ENCODE data around the gene GLA. TPM values are rescaled to one million over a fixed set of nuclear protein-coding genes. Genes with fewer than 3 reads are reported as not detected.

The GLA gene
- 171 to 203 TPM (median 176 TPM) in 5 replicates for total RNA-seq (2022; extraction: Qiagen RNA extraction; ENCODE audit: low read depth)

GRCh38 chrX:101407748-101408531 is at the start of gene GLA, which contains the start of gene HNRNPH2:
Gene GLA (minus strand): TSS chrX:101407925. CDS start chrX:101407903, 22 bp downstream.
Gene HNRNPH2 (plus strand): TSS chrX:101408222. CDS start chrX:101411989, 3,767 bp downstream.

GRCh38 chrX:101390664-101391525 is 16.8 kb downstream of the GLA start, which contains the start of gene RPL36A:
Gene RPL36A (plus strand): TSS chrX:101391011. CDS start chrX:101391044, 33 bp downstream.

GRCh38 chrX:101385795-101386541 is 21.8 kb downstream of the GLA start, which contains the start of gene BTK:
Gene BTK (minus strand): TSS chrX:101386191. CDS start chrX:101375284, 10,907 bp downstream.

GRCh38 chrX:101348452-101349192 is 59.1 kb downstream of the GLA start, which contains the start of gene TIMM8A:
Gene TIMM8A (minus strand): TSS chrX:101348742. CDS start chrX:101348664, 78 bp downstream.

Other genes with a start within 250 kb of the GLA start
- 0.19 to 0.27 TPM (median 0.22 TPM) in 5 replicates for gene DRP2, start 188.1 kb downstream of the GLA start, total RNA-seq (2022; extraction: Qiagen RNA extraction; ENCODE audit: low read depth)
- gene TAF7L, start 116.6 kb downstream of the GLA start, total RNA-seq (2022; extraction: Qiagen RNA extraction; ENCODE audit: low read depth) = 0.11 TPM in 2 of 5 replicates, not detected in the others
- gene TIMM8A, start 59.2 kb downstream of the GLA start, total RNA-seq (2022; extraction: Qiagen RNA extraction; ENCODE audit: low read depth) = 26.1 to 29.0 TPM (median 27.4 TPM) in 5 replicates
- 0.06 to 0.60 TPM (median 0.20 TPM) in 4 of 5 replicates, not detected in the other for gene BTK, start 21.7 kb downstream of the GLA start, total RNA-seq (2022; extraction: Qiagen RNA extraction; ENCODE audit: low read depth)
- 2,300 to 3,614 TPM (median 2,500 TPM) in 5 replicates for gene RPL36A, start 16.9 kb downstream of the GLA start, total RNA-seq (2022; extraction: Qiagen RNA extraction; ENCODE audit: low read depth)
- 50.5 to 66.5 TPM (median 57.9 TPM) in 5 replicates for gene HNRNPH2, start 297 bp upstream of the GLA start, total RNA-seq (2022; extraction: Qiagen RNA extraction; ENCODE audit: low read depth)
- 0.18 to 0.59 TPM (median 0.41 TPM) in 5 replicates for gene ARMCX4, start 77.5 kb upstream of the GLA start, total RNA-seq (2022; extraction: Qiagen RNA extraction; ENCODE audit: low read depth)
- gene ARMCX1, start 142.6 kb upstream of the GLA start, total RNA-seq (2022; extraction: Qiagen RNA extraction; ENCODE audit: low read depth) = 0.22 to 0.51 TPM (median 0.41 TPM) in 5 replicates
- 40.9 to 49.9 TPM (median 46.4 TPM) in 5 replicates for gene ARMCX6, start 210.1 kb upstream of the GLA start, total RNA-seq (2022; extraction: Qiagen RNA extraction; ENCODE audit: low read depth)
- 15.9 to 23.5 TPM (median 22.3 TPM) in 5 replicates for gene ARMCX3, start 215.2 kb upstream of the GLA start, total RNA-seq (2022; extraction: Qiagen RNA extraction; ENCODE audit: low read depth)

Measured in A549 treated with ZK216348 at 1 μM for 4 hours (cell line).